K562 (cell line): ENCODE data around the gene TPK1. TPM values are rescaled to one million over a fixed set of nuclear protein-coding genes. Genes with fewer than 3 reads are reported as not detected.

Experiments
- ATAC-seq: fragments of 200-7000 bp; cut with Tn5 transposase; 3 replicates; pipeline ENCODE4 v1.9.1; 2020; ENCODE audit warnings: moderate library complexity
- BruUV-seq: library from RNA; stranded (reverse); fragments of 400-500 nt; replicated peaks from 2 replicates; lab custom pipeline; 2021; lab: Mats Ljungman, UMichigan
- CTCF ChIA-PET: fragments of 300-600 bp; formaldehyde crosslinking; extraction: SDS; loops from one replicate; lab custom pipeline; 2021; ENCODE audit warnings: low intra/inter-chr PET ratio; lab: Yijun Ruan, JAX
- POLR2A ChIA-PET: fragments of 300-600, 350-650 bp; sonication (Branson Sonifier 250); formaldehyde crosslinking; extraction: SDS; loops from one replicate; lab custom pipeline; 2021; ENCODE audit warnings: antibody characterized with exemption, inconsistent platforms; lab: Yijun Ruan, JAX
- DNase-seq, 4 experiments: peaks; one replicate each; pipeline versions ENCODE4 v3.0.0 to v3.0.0-alpha.2; 2011 to 2018; ENCODE audit warnings: low spot score in 3 of 4, mixed read lengths in 3 of 4; ENCODE audit errors: extremely low read depth in 1 of 4
- FAIRE-seq: peaks from 2 replicates; lab custom pipeline; 2011; peaks lifted over from hg19 to GRCh38; lab: Jason Lieb, UNC
- H2AFZ ChIP-seq: 2 replicates; pipeline ENCODE4 v1.6.0; 2011; ENCODE audit warnings: low read depth, low read length, control low read depth, inconsistent platforms
- H3K27ac ChIP-seq: fragments of 200-600 bp; 3 replicates; pipeline ENCODE4 v1.8.0; 2011; ENCODE audit warnings: low read depth, mild to moderate bottlenecking, control low read depth, inconsistent platforms, low read length, moderate library complexity, mixed read lengths; ENCODE audit errors: extremely low read depth
- H3K27me3 ChIP-seq, 2 experiments: fragments of 300-600 bp in 1 of 2; 2 replicates in 1 of 2; 3 replicates in 1 of 2; pipeline versions ENCODE4 v1.6.0 to v1.8.0; 2011; ENCODE audit warnings: inconsistent platforms in 2 of 2, low read length in 2 of 2, mild to moderate bottlenecking in 1 of 2, mixed read lengths in 1 of 2, moderate library complexity in 1 of 2; ENCODE audit not compliant: control insufficient read depth in 2 of 2, insufficient read depth in 2 of 2
- H3K36me3 ChIP-seq: fragments of 300-600 bp; 3 replicates; pipeline ENCODE4 v1.8.0; 2011; ENCODE audit warnings: mild to moderate bottlenecking, low read length, inconsistent platforms; ENCODE audit not compliant: control insufficient read depth, insufficient read depth
- H3K4me1 ChIP-seq, 2 experiments: fragments of 200-600 bp in 1 of 2; replicated peaks in 1 of 2; 2 replicates in 1 of 2; 3 replicates in 1 of 2; pipeline versions ENCODE4 v1.5.1 to v1.8.0; 2011; ENCODE audit warnings: inconsistent platforms in 2 of 2, low read length in 2 of 2, mild to moderate bottlenecking in 1 of 2, mixed read lengths in 1 of 2, moderate library complexity in 1 of 2; ENCODE audit not compliant: control insufficient read depth in 2 of 2, insufficient read depth in 2 of 2
- H3K4me2 ChIP-seq: 2 replicates; pipeline ENCODE4 v1.6.1; 2011; ENCODE audit warnings: low read length, control low read depth, inconsistent platforms, mixed read lengths; ENCODE audit not compliant: insufficient read depth
- H3K4me3 ChIP-seq: fragments of 200-600 bp; sonication (generic), shearing (Covaris generic); 2 replicates; pipeline ENCODE4 v1.5.1; 2016; ENCODE audit warnings: control low read depth, inconsistent platforms
- H3K79me2 ChIP-seq: fragments of 200-600 bp; 3 replicates; pipeline ENCODE4 v1.8.0; 2011; ENCODE audit warnings: low read length, inconsistent platforms; ENCODE audit not compliant: control insufficient read depth, insufficient read depth
- H3K9ac ChIP-seq, 2 experiments: 2 replicates each; pipeline versions ENCODE4 v1.6.0 to v1.6.1; 2011; ENCODE audit warnings: low read depth in 2 of 2, low read length in 2 of 2, control low read depth in 1 of 2, inconsistent platforms in 1 of 2, mild to moderate bottlenecking in 1 of 2, mixed read lengths in 1 of 2; ENCODE audit not compliant: insufficient read depth in 1 of 2
- H3K9me1 ChIP-seq: one replicate; pipeline ENCODE4 v1.6.0; 2011; ENCODE audit warnings: inconsistent platforms, mild to moderate bottlenecking, low read length, moderate library complexity; ENCODE audit not compliant: control insufficient read depth, insufficient read depth
- H3K9me3 ChIP-seq: replicated peaks from 2 replicates; pipeline ENCODE4 v1.5.1; 2011; ENCODE audit warnings: low read depth, low read length, inconsistent platforms; ENCODE audit not compliant: control insufficient read depth, insufficient read depth
- H4K20me1 ChIP-seq: replicated peaks from 2 replicates; pipeline ENCODE4 v1.6.1; 2011; ENCODE audit warnings: low read length, inconsistent platforms, mixed read lengths; ENCODE audit not compliant: control insufficient read depth, insufficient read depth
- ATF1 ChIP-seq, 2 experiments: fragments of 450-650 bp in 1 of 2; IDR thresholded peaks; 2 replicates each; pipeline ENCODE4 v1.6.1; 2016; ENCODE audit warnings: missing compliant biosample characterization in 1 of 2, missing genetic modification characterization in 1 of 2
- CBX3 ChIP-seq, 2 experiments: IDR thresholded peaks; 1 replicate in 1 of 2; 2 replicates in 1 of 2; pipeline ENCODE4 v1.6.1; 2012; ENCODE audit warnings: inconsistent platforms in 2 of 2, low read length in 2 of 2, borderline replicate concordance in 1 of 2, control low read depth in 1 of 2
- KLF16 ChIP-seq: IDR thresholded peaks from 2 replicates; pipeline ENCODE4 v1.6.1; 2016; ENCODE audit warnings: antibody characterized with exemption
- MAFK ChIP-seq: IDR thresholded peaks from 2 replicates; pipeline ENCODE4 v1.6.1; 2011; ENCODE audit warnings: low read length, improper control_type of control experiment
- NONO ChIP-seq, 2 experiments: fragments of 200-400 bp in 1 of 2; fragments of 450-650 bp in 1 of 2; formaldehyde crosslinking in 1 of 2; IDR thresholded peaks; 2 replicates each; pipeline ENCODE4 v1.6.1; 2017; ENCODE audit warnings: low read depth in 2 of 2, mild to moderate bottlenecking in 2 of 2, moderate library complexity in 2 of 2, low read length in 1 of 2
- NR1H2 ChIP-seq: sonication (generic); formaldehyde crosslinking; IDR thresholded peaks from 2 replicates; pipeline ENCODE4 v1.4.0; 2020; ENCODE audit warnings: mild to moderate bottlenecking, missing genetic modification reagents
- PCBP2 ChIP-seq: fragments of 200-400 bp; formaldehyde crosslinking; IDR thresholded peaks from 2 replicates; pipeline ENCODE4 v1.6.1; 2018; ENCODE audit warnings: low read length, low read depth, mild to moderate bottlenecking, moderate library complexity; ENCODE audit not compliant: poor library complexity, severe bottlenecking
- PHB2 ChIP-seq: fragments of 450-650 bp; IDR thresholded peaks from 2 replicates; pipeline ENCODE4 v1.6.1; 2017; ENCODE audit warnings: low read depth
- TBP ChIP-seq: optimal IDR thresholded peaks from 2 replicates; pipeline ENCODE3; 2011; ENCODE audit warnings: low read depth, low read length, improper control_type of control experiment
- TRIM24 ChIP-seq, 2 experiments: fragments of 450-650 bp; IDR thresholded peaks; 2 replicates each; pipeline ENCODE4 v1.6.1; 2016
- YBX1 ChIP-seq: fragments of 450-650 bp; IDR thresholded peaks from 2 replicates; pipeline ENCODE4 v1.7.1; 2016; ENCODE audit warnings: mild to moderate bottlenecking
- ZNF121 ChIP-seq: sonication (generic); formaldehyde crosslinking; conservative IDR thresholded peaks from 2 replicates; pipeline ENCODE4 v1.8.0; 2022; ENCODE audit warnings: missing genetic modification reagents
- WGBS: fragments of 100-300 bp; shearing (Covaris generic); methylation state at CpG from one replicate; pipeline ENCODE4 v1.1.6; 2016; ENCODE audit warnings: low coverage, mixed read lengths; ENCODE audit not compliant: insufficient coverage; ENCODE audit errors: missing lambda C conversion rate; 5-methylcytosine and 5-hydroxymethylcytosine counted together
- in situ Hi-C: fragments of 300-500 bp; cut with MboI; formaldehyde crosslinking; loops from 4 replicates; pipeline ENCODE4 v1.15.0; 2018; ENCODE audit warnings: inconsistent platforms, mixed read lengths
- intact Hi-C: fragments of 100-400 bp; cut with micrococcal nuclease; formaldehyde crosslinking; loops from 2 replicates; pipeline ENCODE4 v1.14.2; 2022
- polyA plus RNA-seq, 8 experiments: library from polyadenylated mRNA; depleted of rRNA in 4 of 8; stranded (reverse) in 5 of 8; unstranded in 3 of 8; fragments of >200 nt; fragmentation: Nextera tagmentation in 2 of 8; fragmentation: Illumina TruSeq in 1 of 8; extraction: Ambion mirVana in 2 of 8; extraction: Trizol in 1 of 8; gene quantifications; 2 replicates each; pipeline versions ENCODE4 v1.2.1 to v1.2.3, GENCODE V29; 2011 to 2014; ENCODE audit warnings: inconsistent platforms in 1 of 8, missing spikeins in 1 of 8
- total RNA-seq, 7 experiments: library from RNA; depleted of rRNA in 6 of 7; stranded (reverse); fragments of >200 nt in 6 of 7; fragmentation: Illumina TruSeq in 2 of 7; extraction: Trizol in 2 of 7; gene quantifications; 2 replicates each; pipeline versions ENCODE4 v1.2.1 to v1.2.3, GENCODE V29; 2011 to 2021; ENCODE audit warnings: low replicate concordance in 1 of 7
- TF ChIP-seq, protein P1 (sequence below): fragments of 250-450 bp; sonication (Bioruptor Pico); IDR thresholded peaks from 2 replicates; pipeline ENCODE4 v1.8.0; 2022; ENCODE audit warnings: moderate library complexity, mild to moderate bottlenecking, inconsistent platforms
- TF ChIP-seq, protein P2 (sequence below): fragments of 450-650 bp; formaldehyde crosslinking; IDR thresholded peaks from 2 replicates; pipeline ENCODE4 v1.4.0; 2020; ENCODE audit warnings: mild to moderate bottlenecking, moderate library complexity
- TF ChIP-seq, protein P3 (sequence below): sonication (generic); formaldehyde crosslinking; IDR thresholded peaks from 2 replicates; pipeline ENCODE4 v1.9.0; 2022; ENCODE audit warnings: mild to moderate bottlenecking, missing genetic modification reagents

TPK1 gene
- total and polyA plus RNA-seq, 9 of the 15 experiments (the other 6 are each of a cell fraction or from before 2014, with no cell fraction given): 5.1 to 16.2 (median 9.2) TPM

DNA sequence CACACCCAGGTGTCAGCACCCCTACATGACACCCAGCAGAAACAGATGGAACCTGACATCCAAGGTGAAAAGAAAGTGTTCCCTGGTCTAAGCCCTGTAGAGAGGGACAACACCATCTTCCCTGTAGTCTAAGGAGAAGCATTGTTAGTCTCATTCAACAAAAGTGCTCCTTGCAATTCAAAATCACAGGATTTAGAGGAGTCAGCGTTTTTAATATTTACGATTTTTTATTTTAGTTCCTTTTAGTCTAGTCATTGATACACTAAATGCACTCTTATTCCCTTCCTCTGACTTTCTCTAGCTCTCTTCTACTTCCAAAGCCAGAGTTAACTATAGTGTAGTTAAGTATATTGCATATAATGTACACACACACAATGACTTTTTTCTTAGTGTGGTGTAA is 163.0 kb downstream of the TPK1 start (continued):
- TF ChIP-seq, protein P1, sequence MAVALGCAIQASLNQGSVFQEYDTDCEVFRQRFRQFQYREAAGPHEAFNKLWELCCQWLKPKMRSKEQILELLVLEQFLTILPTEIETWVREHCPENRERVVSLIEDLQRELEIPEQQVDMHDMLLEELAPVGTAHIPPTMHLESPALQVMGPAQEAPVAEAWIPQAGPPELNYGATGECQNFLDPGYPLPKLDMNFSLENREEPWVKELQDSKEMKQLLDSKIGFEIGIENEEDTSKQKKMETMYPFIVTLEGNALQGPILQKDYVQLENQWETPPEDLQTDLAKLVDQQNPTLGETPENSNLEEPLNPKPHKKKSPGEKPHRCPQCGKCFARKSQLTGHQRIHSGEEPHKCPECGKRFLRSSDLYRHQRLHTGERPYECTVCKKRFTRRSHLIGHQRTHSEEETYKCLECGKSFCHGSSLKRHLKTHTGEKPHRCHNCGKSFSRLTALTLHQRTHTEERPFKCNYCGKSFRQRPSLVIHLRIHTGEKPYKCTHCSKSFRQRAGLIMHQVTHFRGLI (CRISPR knock-in tag): no peak
- TF ChIP-seq, protein P2, sequence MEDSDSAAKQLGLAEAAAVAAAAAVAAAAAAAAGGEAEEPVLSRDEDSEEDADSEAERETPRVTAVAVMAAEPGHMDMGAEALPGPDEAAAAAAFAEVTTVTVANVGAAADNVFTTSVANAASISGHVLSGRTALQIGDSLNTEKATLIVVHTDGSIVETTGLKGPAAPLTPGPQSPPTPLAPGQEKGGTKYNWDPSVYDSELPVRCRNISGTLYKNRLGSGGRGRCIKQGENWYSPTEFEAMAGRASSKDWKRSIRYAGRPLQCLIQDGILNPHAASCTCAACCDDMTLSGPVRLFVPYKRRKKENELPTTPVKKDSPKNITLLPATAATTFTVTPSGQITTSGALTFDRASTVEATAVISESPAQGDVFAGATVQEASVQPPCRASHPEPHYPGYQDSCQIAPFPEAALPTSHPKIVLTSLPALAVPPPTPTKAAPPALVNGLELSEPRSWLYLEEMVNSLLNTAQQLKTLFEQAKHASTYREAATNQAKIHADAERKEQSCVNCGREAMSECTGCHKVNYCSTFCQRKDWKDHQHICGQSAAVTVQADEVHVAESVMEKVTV (CRISPR knock-in tag): no peak
- peak; percentile 43; the same call in 1 of the 2 replicates for TF ChIP-seq MAFK

DNA sequence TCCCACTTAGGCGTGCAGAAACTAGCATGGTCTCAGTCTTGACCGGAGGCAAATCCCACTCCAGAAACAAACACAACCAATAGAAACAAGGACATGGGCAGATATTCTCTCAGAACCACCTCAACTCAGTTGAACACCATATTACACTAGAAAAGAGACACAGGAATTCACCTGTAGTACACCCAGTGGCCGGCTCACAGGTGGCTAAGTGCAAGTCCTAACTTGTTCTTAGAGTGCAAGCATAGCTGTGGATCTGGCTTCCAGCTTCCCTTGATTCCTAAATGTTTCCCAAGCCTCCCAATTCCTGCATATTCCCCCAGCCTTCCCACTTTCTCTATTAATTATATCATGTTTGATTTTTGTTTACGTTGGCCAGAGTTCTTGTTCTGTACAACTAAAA is 164.4 kb downstream of the TPK1 start:
- H3K4me1 ChIP-seq: no peaks in the 10 kb centered on the region
- no peak for FAIRE-seq
- H3K4me2 ChIP-seq: no peak overlapping the region
- H3K79me2 ChIP-seq: no peaks in the 10 kb centered on the region
- ChIA-PET CTCF (no interaction called here), POLR2A (no interaction called here)
- DNase-seq: no peak
- no peak for ATAC-seq
- H3K36me3 ChIP-seq: no peaks in the 10 kb centered on the region
- no peak overlapping the region for H3K9ac ChIP-seq
- intact Hi-C loops (no loop called here), in situ Hi-C loops (no loop called here)
- H4K20me1 ChIP-seq: no peaks in the 10 kb centered on the region
- H2AFZ ChIP-seq: no peak overlapping the region
- TF ChIP-seq CBX3 (IDR thresholded peaks at IDR 0.05; ENCODE audit: borderline replicate concordance in 1 of 2, low read length in 2 of 2) (no peak), KLF16 (no peak), YBX1 (no peak), NR1H2 (CRISPR knock-in tag) (no peak), PCBP2 (no peak), TBP (no peak), TRIM24 (IDR thresholded peaks at IDR 0.05) (no peak), ATF1 (CRISPR knock-in tag; IDR thresholded peaks at IDR 0.05) (no peak), ATF1 (tag; IDR thresholded peaks at IDR 0.05) (no peak), ZNF121 (CRISPR knock-in tag) (no peak), NONO (IDR thresholded peaks at IDR 0.05; ENCODE audit: low read depth in 2 of 2, low read length in 1 of 2) (no peak), PHB2 (no peak)
- TF ChIP-seq, protein P3, sequence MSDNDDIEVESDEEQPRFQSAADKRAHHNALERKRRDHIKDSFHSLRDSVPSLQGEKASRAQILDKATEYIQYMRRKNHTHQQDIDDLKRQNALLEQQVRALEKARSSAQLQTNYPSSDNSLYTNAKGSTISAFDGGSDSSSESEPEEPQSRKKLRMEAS (CRISPR knock-in tag): no peak
- WGBS: 0% methylated on average over 4 of the region's 4 CpGs
- H3K9me1 ChIP-seq: no peaks in the 10 kb centered on the region
- no TSS peak for BruUV-seq
- no peaks in the 10 kb centered on the region for H3K9me3 ChIP-seq
- no peaks in the 10 kb centered on the region for H3K27me3 ChIP-seq
- no peak overlapping the region for H3K4me3 ChIP-seq
- no peak overlapping the region for H3K27ac ChIP-seq
